ENCODE results near the gene SSMEM1.
"Not testable (repeated sequence)": the region's sequence is repeated elsewhere in the genome, so short reads cannot be mapped to it uniquely, and the experiment has no call there.

Gene SSMEM1

DNA sequence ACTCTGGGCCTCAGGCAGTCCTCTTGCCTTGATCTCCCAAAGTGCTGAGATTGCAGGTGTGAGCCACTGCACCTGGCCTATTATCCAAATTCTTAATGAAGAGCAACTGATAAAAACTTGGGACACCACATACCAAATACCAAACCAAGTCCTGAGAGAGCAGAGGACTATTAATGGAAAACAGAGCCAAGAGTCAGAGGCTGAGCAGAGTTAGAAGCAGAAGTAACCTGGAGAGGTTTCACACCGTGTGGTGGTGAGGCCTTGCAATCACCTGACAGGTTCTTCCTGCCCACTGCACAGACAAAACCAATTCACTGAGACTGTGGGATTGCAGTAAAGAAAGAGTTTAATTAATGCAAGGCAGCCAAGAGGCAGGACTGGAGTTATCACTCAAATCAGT is 16.0 kb downstream of the SSMEM1 start:
- no peak overlapping the region for H3K27ac ChIP-seq
- TF ChIP-seq CTCF (conservative IDR thresholded peaks at IDR 0.05), result no peak

GRCh38 chr7:130224210-130224609 is 16.6 kb downstream of the SSMEM1 start:
- TF ChIP-seq CTCF (conservative IDR thresholded peaks at IDR 0.05), result no peak
- H3K27ac ChIP-seq, result no peak overlapping the region

DNA sequence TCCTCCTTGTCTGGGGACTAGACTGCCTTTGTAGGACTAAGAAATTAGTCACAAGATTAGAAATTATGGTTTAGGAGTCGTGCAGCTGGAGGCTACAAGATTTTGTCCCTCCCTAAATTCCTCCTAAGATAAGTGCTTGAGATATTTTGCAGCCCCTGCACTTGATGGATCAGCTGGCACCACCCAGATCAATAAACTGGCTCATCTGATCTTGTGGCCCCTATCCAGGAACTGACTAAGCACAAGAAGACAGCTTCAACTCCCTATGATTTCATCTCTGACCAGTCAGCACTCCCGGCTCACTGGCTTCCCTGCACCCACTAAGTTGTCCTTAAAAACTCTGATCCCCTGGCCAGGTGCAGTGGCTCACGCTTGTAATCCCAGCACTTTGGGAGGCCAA is 17.3 kb downstream of the SSMEM1 start:
- H3K27ac ChIP-seq, result not testable (repeated sequence)

DNA sequence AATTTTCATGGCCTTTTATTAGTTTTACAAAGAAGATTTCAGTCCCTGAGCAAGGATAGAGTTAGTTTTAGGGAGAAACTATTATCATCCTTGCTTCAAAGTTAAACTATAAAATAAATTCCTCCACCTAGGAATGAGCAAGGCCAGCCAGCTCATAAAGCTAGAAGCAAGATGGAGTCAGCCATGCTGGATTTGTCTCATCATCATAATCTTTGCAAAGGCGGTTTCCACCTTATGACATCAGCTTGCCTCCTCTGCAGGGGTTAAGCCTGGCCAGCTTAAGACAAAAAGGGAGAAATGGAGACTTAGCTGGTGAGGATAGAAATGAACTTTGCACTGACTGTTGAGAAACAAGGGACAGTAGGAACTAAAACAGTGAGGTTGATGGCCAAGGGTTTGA is 18.7 kb downstream of the SSMEM1 start:
- no peak for TF ChIP-seq CTCF (conservative IDR thresholded peaks at IDR 0.05)
- no peak overlapping the region for H3K27ac ChIP-seq

- TF ChIP-seq CTCF (conservative IDR thresholded peaks at IDR 0.05), result no peak
- H3K27ac ChIP-seq, result no peak overlapping the region
These were observed 20.4 kb downstream of the SSMEM1 start for GRCh38 chr7:130227883-130228575.

DNA sequence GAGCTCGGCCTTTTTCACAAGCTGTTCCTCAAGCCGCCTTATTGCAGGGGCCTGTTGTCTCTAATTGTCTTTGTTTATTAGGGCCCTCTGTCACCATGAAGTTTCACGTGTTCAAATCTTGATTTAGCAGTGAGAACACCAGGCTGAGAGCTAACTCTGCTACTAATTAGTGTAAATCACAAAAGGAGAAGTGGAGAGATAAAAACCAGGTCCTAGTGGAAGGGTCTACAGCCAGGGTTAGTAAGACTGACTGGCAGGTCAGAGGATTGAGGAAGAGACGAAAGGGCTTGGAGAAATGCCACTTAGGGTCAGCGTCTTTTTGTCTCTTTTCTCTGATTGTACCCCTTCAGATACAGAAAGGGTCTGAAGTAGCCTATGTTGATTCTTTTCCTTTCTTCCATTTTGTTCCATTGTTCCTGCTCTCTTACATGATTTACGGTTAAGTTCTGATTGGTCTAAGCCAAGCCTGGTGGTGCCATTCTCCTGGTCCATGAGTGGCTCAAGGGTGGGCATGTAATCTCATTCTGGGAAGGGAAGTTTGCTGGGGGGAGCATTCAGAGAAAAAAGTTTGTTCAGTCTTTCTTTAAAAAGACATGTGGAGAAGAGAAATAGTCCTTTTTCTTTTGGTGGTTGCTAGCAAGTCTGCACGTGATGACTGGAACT is 21.3 kb downstream of the SSMEM1 start:
- no peak for TF ChIP-seq CTCF (conservative IDR thresholded peaks at IDR 0.05)
- H3K27ac ChIP-seq, result no peak overlapping the region

DNA sequence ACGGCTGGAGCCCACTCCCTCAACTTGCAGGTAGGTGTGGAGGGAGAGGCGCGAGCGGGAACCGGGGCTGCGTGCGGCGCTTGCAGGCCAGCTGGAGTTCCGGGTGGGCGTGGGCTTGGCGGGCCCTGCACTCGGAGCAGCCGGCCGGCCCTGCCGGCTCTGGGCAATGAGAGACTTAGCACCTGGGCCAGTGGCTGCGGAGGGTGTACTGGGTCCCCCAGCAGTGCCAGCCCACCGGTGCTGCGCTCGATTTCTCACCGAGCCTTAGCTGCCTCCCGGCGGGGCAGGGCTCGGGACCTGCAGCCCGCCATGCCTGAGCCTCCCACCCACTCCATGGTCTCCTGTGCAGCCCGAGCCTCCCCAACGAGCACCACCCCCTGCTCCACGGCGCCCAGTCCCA is 22.3 kb downstream of the SSMEM1 start:
- not testable (repeated sequence) for H3K27ac ChIP-seq

DNA sequence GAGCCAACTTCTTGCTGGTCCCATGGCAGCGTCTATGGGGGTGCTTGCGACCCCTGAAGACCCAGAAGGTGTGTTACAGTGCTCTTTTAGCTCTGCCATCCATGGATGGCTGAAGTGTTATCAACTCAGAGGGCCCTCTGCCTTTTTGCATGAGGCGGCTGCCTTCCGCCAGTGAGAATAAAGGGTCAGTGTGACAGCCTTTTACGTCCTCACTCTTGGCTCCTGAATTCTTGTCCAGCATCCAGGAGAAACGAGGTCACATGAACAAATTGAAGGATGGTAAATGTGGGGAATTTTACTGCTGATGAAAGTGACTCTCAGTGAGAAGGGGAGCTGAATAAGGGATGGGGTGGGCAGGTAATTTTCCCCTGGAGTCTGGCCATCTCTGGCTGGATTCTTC is 24.1 kb downstream of the SSMEM1 start:
- no peak for TF ChIP-seq CTCF (conservative IDR thresholded peaks at IDR 0.05)
- H3K27ac ChIP-seq, result no peak overlapping the region

All from VCaP (cell line).